Neural progenitor cell (in vitro differentiated cells): ENCODE measurements around the gene ATF4. TPM values are rescaled to one million over a fixed set of nuclear protein-coding genes. Genes with fewer than 3 reads are reported as not detected.
A peak's percentile ranks its signal among the peaks of the same experiment; 100 is the strongest.

Experiments used
- DNase-seq: peaks from one replicate; pipeline ENCODE4 v3.0.0-alpha.2; 2016; ENCODE audit warnings: low spot score
- H2AFZ ChIP-seq: fragments of 200-600 bp; sonication (generic); replicated peaks from 2 replicates; pipeline ENCODE4 v1.6.1; 2016; ENCODE audit warnings: antibody characterized with exemption
- H3F3A ChIP-seq: fragments of 200-600 bp; sonication (generic); 2 replicates; pipeline ENCODE4 v1.6.1; 2016; ENCODE audit warnings: antibody characterized with exemption, low read depth
- H3K27ac ChIP-seq: fragments of 200-600 bp; sonication (generic); 2 replicates; pipeline ENCODE4 v1.5.1; 2016; ENCODE audit warnings: mild to moderate bottlenecking
- H3K27me3 ChIP-seq: fragments of 200-600 bp; sonication (generic); 2 replicates; pipeline ENCODE4 v1.6.1; 2016; ENCODE audit warnings: mild to moderate bottlenecking, moderate library complexity
- H3K36me3 ChIP-seq: fragments of 200-600 bp; sonication (generic); 2 replicates; pipeline ENCODE4 v1.5.1; 2016
- H3K4me1 ChIP-seq: fragments of 200-600 bp; sonication (generic); 2 replicates; pipeline ENCODE4 v1.6.1; 2016; ENCODE audit warnings: mixed run types
- H3K4me2 ChIP-seq: fragments of 200-600 bp; sonication (generic); 2 replicates; pipeline ENCODE4 v1.6.1; 2016
- H3K4me3 ChIP-seq: fragments of 200-600 bp; sonication (generic); 2 replicates; pipeline ENCODE4 v1.5.1; 2016
- H3K79me2 ChIP-seq: fragments of 200-600 bp; sonication (generic); 2 replicates; pipeline ENCODE4 v1.6.1; 2016; ENCODE audit warnings: low read depth
- H3K9ac ChIP-seq: fragments of 200-600 bp; sonication (generic); 2 replicates; pipeline ENCODE4 v1.6.1; 2016
- H3K9me3 ChIP-seq: fragments of 200-600 bp; sonication (generic); 2 replicates; pipeline ENCODE4 v1.5.1; 2016; ENCODE audit warnings: low read depth
- H4K20me1 ChIP-seq: fragments of 200-600 bp; sonication (generic); 2 replicates; pipeline ENCODE4 v1.6.1; 2016; ENCODE audit warnings: low read depth
- H3K27ac Mint-ChIP-seq: 3 replicates; pipeline ENCODE4 v1.8.0; 2021; ENCODE audit warnings: mixed read lengths
- H3K27me3 Mint-ChIP-seq: 2 replicates; pipeline ENCODE4 v1.8.0; 2022; ENCODE audit warnings: low read depth, mild to moderate bottlenecking, inconsistent platforms, moderate library complexity, mixed read lengths; ENCODE audit not compliant: insufficient read depth
- H3K36me3 Mint-ChIP-seq: 3 replicates; pipeline ENCODE4 v1.8.0; 2021; ENCODE audit warnings: mixed read lengths
- H3K4me1 Mint-ChIP-seq: 3 replicates; pipeline ENCODE4 v1.8.0; 2021; ENCODE audit warnings: mixed read lengths
- H3K4me3 Mint-ChIP-seq: 3 replicates; pipeline ENCODE4 v1.8.0; 2021; ENCODE audit warnings: mild to moderate bottlenecking, moderate library complexity, mixed read lengths
- H3K9me3 Mint-ChIP-seq: 3 replicates; pipeline ENCODE4 v1.8.0; 2020; ENCODE audit warnings: mixed read lengths
- CTCF ChIP-seq: fragments of 200-600 bp; sonication (generic); IDR thresholded peaks from 2 replicates; pipeline ENCODE4 v1.5.1; 2017; ENCODE audit warnings: antibody characterized with exemption, mild to moderate bottlenecking
- EZH2 ChIP-seq: fragments of 200-600 bp; sonication (generic); IDR thresholded peaks from 2 replicates; pipeline ENCODE4 v1.6.1; 2017; ENCODE audit warnings: antibody characterized with exemption, mild to moderate bottlenecking, moderate library complexity
- EZH2phosphoT487 ChIP-seq: fragments of 200-600 bp; sonication (generic); IDR thresholded peaks from 2 replicates; pipeline ENCODE4 v1.6.1; 2017; ENCODE audit warnings: antibody characterized with exemption
- total RNA-seq: library from RNA; depleted of rRNA; stranded (reverse); fragments of >200 nt; gene quantifications from 2 replicates; pipeline ENCODE4 v1.2.3, GENCODE V29; 2015; ENCODE audit warnings: low replicate concordance

The ATF4 gene
- total RNA-seq = 189 and 230 TPM in 2 replicates

- H3K27ac Mint-ChIP-seq = peak within 1 kb of the TSS; percentile 100
- H3K4me1 Mint-ChIP-seq = peaks cover 43% of the 10 kb centered on the region
- Histone ChIP-seq H3K9ac (peak within 1 kb of the TSS; percentile 92), H3K4me1 (peaks cover 20% of the 10 kb centered on the region), H3K4me3 (peak within 1 kb of the TSS; percentile 96), H3K9me3 (no peaks in the 10 kb centered on the region), H4K20me1 (peaks cover 53% of the 10 kb centered on the region), H3K27me3 (no peaks in the 10 kb centered on the region), H3K27ac (peak within 1 kb of the TSS; percentile 96), H2AFZ (peak within 1 kb of the TSS; percentile 87), H3K79me2 (peaks cover 57% of the 10 kb centered on the region), H3F3A (peaks cover 72% of the 10 kb centered on the region), H3K4me2 (peak within 1 kb of the TSS; percentile 99), H3K36me3 (peaks cover 8% of the 10 kb centered on the region)
- peaks cover 2% of the 10 kb centered on the region for H3K9me3 Mint-ChIP-seq
- peaks cover 25% of the 10 kb centered on the region for H3K27me3 Mint-ChIP-seq
- H3K36me3 Mint-ChIP-seq = peaks cover 38% of the 10 kb centered on the region
- TF ChIP-seq EZH2phosphoT487 (no peak), EZH2 (no peak), CTCF (no peak)
- peak within 1 kb of the TSS; percentile 98 for H3K4me3 Mint-ChIP-seq
- DNase-seq = peak; percentile 95
Measured at GRCh38 chr22:39520226-39521105, at the start of gene ATF4. TSS of gene ATF4 (plus strand) at chr22:39520562. CDS start at chr22:39521446, 884 bp downstream.

GRCh38 chr22:39471381-39472141 is 48.8 kb upstream of the ATF4 start:
- no peak overlapping the region for H3K9ac ChIP-seq
- Mint-ChIP-seq H3K27me3 (no peaks in the 10 kb centered on the region), H3K27ac (no peak overlapping the region), H3K4me3 (peak overlapping the region; percentile 64), H3K9me3 (peaks cover 2% of the 10 kb centered on the region), H3K4me1 (peaks cover 67% of the 10 kb centered on the region), H3K36me3 (peaks cover 2% of the 10 kb centered on the region)
- peak overlapping the region; percentile 27 for H3K27ac ChIP-seq
- H3K4me1 ChIP-seq = peaks cover 58% of the 10 kb centered on the region
- no peaks in the 10 kb centered on the region for H3K9me3 ChIP-seq
- peak; percentile 36 for DNase-seq
- no peaks in the 10 kb centered on the region for H3K36me3 ChIP-seq
- H3K4me3 ChIP-seq = no peak overlapping the region
- H4K20me1 ChIP-seq = peaks cover 81% of the 10 kb centered on the region
- no peak overlapping the region for H2AFZ ChIP-seq
- peak overlapping the region; percentile 61 for H3K4me2 ChIP-seq
- H3K27me3 ChIP-seq = no peaks in the 10 kb centered on the region
- H3K79me2 ChIP-seq = no peaks in the 10 kb centered on the region
- H3F3A ChIP-seq = peaks cover 19% of the 10 kb centered on the region
- no peak for TF ChIP-seq EZH2phosphoT487
- no peak for TF ChIP-seq CTCF
- no peak for TF ChIP-seq EZH2

GRCh38 chr22:39472570-39473556 is 47.5 kb upstream of the ATF4 start:
- peaks cover 58% of the 10 kb centered on the region for H3K4me1 ChIP-seq
- TF ChIP-seq CTCF (no peak), EZH2 (no peak), EZH2phosphoT487 (no peak)
- no peaks in the 10 kb centered on the region for H3K36me3 ChIP-seq
- peaks cover 2% of the 10 kb centered on the region for H3K36me3 Mint-ChIP-seq
- peaks cover 3% of the 10 kb centered on the region for H3K27me3 Mint-ChIP-seq
- H3K4me3 ChIP-seq = no peak overlapping the region
- no peak overlapping the region for H3K9ac ChIP-seq
- no peaks in the 10 kb centered on the region for H3K79me2 ChIP-seq
- no peak overlapping the region for H3K4me2 ChIP-seq
- H3K4me3 Mint-ChIP-seq = peak overlapping the region; percentile 33
- no peaks in the 10 kb centered on the region for H3K27me3 ChIP-seq
- H3K4me1 Mint-ChIP-seq = peaks cover 71% of the 10 kb centered on the region
- H2AFZ ChIP-seq = no peak overlapping the region
- H3K27ac ChIP-seq = no peak overlapping the region
- peaks cover 19% of the 10 kb centered on the region for H3F3A ChIP-seq
- H4K20me1 ChIP-seq = peaks cover 90% of the 10 kb centered on the region
- no peak for DNase-seq
- no peak overlapping the region for H3K27ac Mint-ChIP-seq
- peaks cover 2% of the 10 kb centered on the region for H3K9me3 Mint-ChIP-seq
- no peaks in the 10 kb centered on the region for H3K9me3 ChIP-seq
